GM19023 (cell line): ENCODE results near the gene SGMS2.

ENCODE experiments used
- ATAC-seq: cut with Tn5 transposase; IDR thresholded peaks from one replicate; pipeline ENCODE4 v1.9.1; 2021; ENCODE audit warnings: mild to moderate bottlenecking, moderate library complexity; ENCODE audit not compliant: unreplicated experiment

The SGMS2 gene

DNA sequence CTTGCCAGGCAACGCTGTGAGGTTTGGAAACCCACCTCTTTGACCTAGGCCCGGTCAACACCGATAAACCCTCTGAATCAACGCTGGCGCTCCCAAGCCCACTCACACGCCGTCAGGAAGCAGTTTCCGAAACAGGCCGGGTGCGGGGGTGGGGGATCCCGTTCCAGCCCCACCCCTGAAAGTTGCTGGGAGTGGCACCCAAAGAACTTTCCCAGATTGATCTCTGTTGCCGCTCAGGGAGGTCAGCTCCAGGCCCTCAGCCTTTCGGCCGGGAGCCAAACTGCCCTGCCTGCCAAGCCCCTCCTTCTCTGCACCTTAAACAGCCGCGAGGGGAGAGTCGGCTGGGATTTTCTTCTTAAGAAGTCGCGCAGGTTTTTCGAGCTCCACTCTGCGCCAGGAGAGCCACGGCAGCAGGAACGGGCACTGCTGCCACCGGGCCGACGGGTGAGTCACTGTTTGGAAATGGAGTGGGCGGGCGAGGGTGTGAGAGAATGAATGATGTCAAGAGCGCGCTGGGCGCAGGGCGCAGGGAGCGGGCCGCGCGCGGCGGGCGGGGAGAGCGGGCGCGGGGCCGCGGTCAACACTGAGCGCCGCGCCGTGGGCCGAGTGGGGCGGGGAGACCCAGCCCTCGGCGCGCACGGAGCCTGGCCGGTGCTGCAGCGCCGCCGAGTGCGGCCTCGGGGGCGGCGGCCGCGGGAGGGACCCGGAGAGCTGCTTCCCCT, at the start of gene SGMS2:
SGMS2 (plus strand) TSS at position 583 of the 722 bp plus-strand sequence. CDS start 70,622 bp downstream, outside the sequence.
- ATAC-seq: peak; percentile 66

GRCh38 chr4:107777890-107778289, 46.8 kb upstream of the SGMS2 start:
- ATAC-seq: no peak

- ATAC-seq: no peak
Measured at GRCh38 chr4:107778784-107779530, 45.8 kb upstream of the SGMS2 start.

DNA sequence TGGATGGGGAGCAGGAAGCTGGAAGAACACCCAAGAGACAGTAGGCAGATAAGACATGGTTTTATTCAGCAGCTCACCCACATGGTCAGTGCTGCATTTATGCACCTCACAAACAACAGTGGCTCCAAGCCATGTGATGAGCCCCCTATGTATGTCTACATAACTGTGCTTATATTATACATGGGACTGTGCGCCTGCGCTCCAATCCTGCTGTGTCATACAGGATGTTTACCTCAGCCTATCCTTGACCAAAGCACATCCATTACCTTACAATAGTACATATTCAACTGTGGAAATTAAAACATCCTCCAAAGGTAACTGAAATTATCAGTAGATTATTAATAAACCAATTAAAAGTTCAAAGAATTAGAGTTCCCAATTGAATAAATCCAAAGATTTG, 44.1 kb upstream of the SGMS2 start:
- ATAC-seq: no peak

GRCh38 chr4:107791902-107792301, 32.8 kb upstream of the SGMS2 start:
- ATAC-seq: no peak

GRCh38 chr4:107792711-107793110, 32.0 kb upstream of the SGMS2 start:
- ATAC-seq: no peak

- ATAC-seq: no peak
Measured at GRCh38 chr4:107793996-107794395, 30.7 kb upstream of the SGMS2 start.

DNA sequence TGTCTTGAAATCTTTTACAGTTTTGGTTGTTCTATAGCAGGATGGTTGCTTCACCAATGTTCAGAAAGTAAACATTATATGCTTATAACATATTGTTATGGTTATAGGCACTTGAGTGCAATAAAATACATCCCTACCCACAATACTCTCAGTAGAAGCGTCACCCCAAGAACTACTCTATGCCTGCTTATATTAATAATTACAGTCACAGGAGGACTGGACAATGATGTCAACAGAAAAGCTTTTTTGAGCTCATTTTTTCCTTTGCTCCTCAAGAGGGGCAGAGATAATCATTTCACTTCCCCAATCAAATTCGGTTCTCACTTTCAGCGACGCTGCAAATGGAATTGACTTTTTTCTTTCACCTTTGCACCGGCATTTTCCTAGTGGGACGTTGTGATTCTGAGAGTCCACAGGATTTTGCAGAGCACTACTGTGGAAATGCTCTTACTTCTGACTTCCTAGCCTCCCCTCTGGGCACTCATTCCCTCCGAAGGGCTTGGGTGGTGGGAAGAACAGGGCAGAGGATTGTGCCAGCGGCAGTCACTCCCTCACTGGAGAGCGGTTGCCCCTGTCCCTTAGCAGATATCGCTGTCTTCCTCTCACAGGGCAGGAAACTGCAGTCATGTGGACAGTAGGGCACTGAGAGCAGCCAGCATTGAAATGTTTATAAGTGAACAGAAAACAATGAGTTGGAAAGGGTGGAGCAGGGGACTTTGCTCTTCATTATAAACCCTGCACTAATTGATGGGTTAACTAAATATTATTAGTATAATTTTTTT, 24.9 kb upstream of the SGMS2 start:
- no peak for ATAC-seq

DNA sequence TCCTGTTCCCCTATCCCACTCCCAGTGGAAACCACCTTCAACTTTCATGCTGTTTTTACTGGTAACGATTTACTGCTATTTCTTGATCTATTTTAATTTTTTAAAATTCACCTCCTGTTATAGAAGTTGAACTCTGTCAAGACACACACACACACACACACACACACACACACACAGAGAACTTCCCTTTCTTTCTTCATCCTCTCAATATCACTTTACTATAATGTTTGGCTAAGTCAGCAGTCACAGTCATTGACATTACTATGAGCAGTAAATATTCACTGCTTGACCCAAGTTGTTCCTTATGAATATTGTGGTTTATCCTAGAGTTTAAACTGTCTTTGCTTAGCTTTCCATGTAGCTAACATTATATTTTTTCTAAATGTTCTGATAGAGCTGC, 24.0 kb upstream of the SGMS2 start:
- no peak for ATAC-seq

- ATAC-seq: no peak
Measured at GRCh38 chr4:107801766-107802211, 22.9 kb upstream of the SGMS2 start.

GRCh38 chr4:107804956-107805355, 19.8 kb upstream of the SGMS2 start:
- ATAC-seq: no peak

DNA sequence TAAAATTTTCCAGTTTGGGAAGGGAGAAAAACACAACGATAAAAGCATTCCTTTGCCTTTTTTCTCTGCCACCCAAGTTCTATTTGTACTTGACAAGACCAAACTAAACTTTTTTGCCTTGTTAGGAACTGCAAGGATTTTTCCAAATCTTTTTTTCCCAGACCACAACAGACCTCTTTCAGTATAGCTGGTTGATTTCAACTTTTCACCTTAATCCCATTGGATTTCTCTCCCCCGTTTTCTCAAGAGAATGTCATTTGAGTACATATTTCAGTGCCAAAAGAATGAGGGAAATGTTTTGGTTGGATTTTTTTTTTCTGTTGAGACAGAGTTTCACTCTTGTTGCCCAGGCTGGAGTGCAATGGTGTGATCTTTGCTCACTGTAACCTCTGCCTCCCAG, 18.5 kb upstream of the SGMS2 start:
- ATAC-seq: no peak

DNA sequence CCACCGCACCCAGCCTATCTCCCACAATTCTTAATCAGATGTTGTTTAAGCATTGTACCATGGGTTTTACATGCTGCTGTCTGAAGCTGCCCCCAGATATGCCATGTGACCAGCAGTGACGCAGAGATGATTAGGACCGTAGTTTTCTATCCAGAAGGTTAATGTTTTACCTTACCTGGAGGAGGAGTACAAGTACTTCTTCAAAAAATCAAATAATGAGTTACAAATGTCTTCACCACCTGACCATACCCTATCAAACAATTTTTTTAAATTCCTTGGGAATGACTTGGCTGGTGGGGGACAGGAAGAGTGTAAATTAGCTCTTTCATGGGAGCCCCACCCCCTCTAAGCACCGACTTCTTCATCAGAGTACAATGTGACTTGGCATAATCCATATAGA, 16.2 kb upstream of the SGMS2 start:
- ATAC-seq: no peak

DNA sequence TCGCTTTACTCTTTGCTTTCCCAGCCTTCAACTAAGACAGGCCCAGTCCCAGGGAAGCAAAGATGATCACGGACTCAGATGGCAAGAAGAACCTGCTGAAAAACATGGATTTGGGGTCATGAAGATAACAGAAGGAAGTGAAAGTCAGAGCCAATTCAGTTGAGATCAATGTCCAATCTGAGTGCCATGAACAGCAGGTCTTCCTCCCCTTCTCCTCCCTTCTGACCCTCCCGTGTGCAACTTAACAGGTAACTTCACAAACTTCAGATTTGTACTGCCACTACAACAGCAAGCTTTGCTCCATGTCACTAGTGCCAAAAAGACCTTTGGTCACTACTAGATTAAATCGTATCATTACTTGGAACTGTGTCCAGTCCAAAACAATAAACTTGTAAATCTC, 15.5 kb upstream of the SGMS2 start:
- ATAC-seq: no peak

- ATAC-seq: no peak
Measured at GRCh38 chr4:107814758-107815157, 10.0 kb upstream of the SGMS2 start.

DNA sequence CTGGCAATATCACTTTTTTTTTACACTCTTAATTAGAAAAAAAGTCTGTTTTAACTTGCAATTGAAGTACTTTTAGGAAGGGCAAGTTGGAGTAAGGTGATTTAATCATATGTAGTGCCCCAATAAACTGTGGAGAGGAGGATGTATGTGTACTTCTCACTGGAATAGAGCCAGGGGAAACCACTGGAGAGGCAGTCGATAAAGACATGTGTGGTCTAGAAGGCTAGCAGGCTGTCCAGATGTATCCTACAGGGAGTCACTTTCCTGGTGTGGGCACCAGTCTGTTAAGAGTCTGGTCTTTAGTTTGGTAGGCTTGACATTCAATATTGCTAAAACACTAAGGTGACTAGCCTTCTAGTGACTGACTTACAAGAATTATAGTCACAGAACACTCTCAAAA, 9.6 kb upstream of the SGMS2 start:
- ATAC-seq: no peak

GRCh38 chr4:107818301-107818910, 6.3 kb upstream of the SGMS2 start:
- ATAC-seq: no peak

DNA sequence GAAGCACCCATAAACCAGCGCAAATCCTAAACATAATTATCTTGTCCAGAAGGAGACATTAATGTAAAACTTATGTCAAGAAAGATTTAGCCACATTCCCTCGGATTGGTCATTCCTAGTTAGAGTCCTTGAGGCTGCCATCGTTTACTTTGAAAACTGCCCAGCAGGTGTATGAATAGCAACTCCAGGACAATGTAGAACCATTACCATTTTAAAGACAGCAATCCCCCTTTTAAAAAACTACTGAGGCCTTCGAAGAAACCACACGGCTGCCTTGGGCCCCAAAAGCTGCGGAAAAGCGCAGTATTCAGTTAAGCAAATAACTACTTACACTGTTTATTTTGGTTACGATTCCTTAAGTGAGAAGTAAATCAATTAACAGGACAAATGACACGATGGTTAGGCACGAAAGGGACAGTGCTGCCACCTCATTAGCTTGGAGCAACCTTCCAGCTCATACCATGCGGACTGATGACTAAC, 822 bp upstream of the SGMS2 start:
- ATAC-seq: no peak

DNA sequence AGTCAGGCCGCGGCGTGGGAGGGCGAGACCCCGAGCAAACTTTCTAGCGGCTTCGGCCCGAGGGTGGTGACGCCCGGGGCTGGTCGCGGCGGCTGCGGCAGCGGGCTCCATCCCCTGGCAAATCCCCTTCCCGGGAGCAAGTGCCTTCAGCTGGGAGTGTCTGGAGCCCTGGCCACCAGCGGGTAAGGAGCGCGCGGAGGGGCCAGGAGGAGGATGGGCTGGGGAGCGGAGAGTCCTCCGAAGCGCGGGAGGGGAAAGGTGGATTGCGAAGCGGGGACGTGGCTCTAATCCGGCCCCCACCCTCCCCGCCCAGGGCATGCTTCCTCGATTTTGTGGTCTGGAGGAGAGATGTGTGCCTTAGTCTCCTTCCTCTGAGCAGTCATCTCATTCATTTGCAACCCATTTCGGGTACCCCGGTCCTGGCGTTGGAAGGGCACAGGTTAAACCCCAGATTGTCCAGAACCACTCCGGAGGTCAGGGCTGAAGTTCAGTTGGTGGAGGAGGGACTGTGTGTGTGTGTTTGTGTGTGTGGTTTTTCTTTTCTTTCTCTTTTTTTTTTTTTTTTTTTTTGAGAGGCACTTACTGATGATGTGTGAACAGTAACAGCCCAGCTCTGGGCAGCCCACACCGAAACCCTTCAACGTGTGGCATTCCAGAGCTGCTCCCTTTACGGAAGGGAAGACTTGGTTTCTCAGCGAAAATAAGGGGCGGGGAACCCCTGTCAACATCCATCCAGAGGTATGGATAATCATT, 516 bp downstream of the SGMS2 start:
- ATAC-seq: peak; percentile 37

DNA sequence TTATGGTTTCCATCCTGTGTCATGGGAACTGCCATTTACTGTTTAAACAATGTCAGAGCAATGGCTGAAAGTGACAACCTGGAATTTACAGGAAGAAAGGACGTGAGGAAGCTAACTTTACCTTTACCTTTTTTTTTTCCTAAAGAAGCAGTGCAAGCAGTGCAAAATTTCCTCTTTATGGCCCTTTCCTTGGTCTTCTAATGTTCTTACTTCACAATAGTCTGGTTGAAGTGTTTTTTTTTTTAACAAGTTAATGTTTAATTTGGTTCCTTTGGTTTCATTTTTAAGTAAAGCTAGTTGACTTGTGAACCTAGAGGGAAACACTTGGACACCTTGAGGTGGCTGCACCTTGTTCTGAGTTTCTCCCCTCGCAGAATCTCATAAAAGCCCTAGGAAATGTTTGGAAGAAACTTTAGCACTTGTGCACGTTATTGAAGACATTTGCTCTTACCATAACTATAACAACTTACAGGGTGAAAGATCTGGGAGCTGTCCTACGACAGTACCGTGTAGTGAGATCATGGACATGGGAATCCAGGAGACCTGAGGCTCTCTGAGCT, 1.8 kb downstream of the SGMS2 start:
- ATAC-seq: no peak
